ENCODE data around the gene VSTM4.

Gene VSTM4

GRCh38 chr10:49036638-49037037, 78.7 kb downstream of the VSTM4 start:
- DNase-seq (ENCODE audit: insufficient read length, low spot score) (no peak), FAIRE-seq (no peak)
- no peak for TF ChIP-seq POLR2A (IDR thresholded peaks at IDR 0.05; ENCODE audit: low read depth, low read length)

- no peak for TF ChIP-seq POLR2A (IDR thresholded peaks at IDR 0.05; ENCODE audit: low read depth, low read length)
- DNase-seq (ENCODE audit: insufficient read length, low spot score) (no peak), FAIRE-seq (no peak)
These were observed 79.4 kb downstream of the VSTM4 start for GRCh38 chr10:49035920-49036319.

GRCh38 chr10:49034925-49035324, 80.4 kb downstream of the VSTM4 start:
- DNase-seq (ENCODE audit: insufficient read length, low spot score): no peak
- no peak for FAIRE-seq
- TF ChIP-seq POLR2A (IDR thresholded peaks at IDR 0.05; ENCODE audit: low read depth, low read length): no peak

GRCh38 chr10:49033939-49034338, 81.4 kb downstream of the VSTM4 start:
- no peak for TF ChIP-seq POLR2A (IDR thresholded peaks at IDR 0.05; ENCODE audit: low read depth, low read length)
- FAIRE-seq: no peak
- no peak for DNase-seq (ENCODE audit: insufficient read length, low spot score)

GRCh38 chr10:49029666-49030065, 85.7 kb downstream of the VSTM4 start:
- TF ChIP-seq POLR2A (IDR thresholded peaks at IDR 0.05; ENCODE audit: low read depth, low read length): no peak
- DNase-seq (ENCODE audit: insufficient read length, low spot score): no peak
- no peak for FAIRE-seq

GRCh38 chr10:49028639-49029038, 86.7 kb downstream of the VSTM4 start:
- DNase-seq (ENCODE audit: insufficient read length, low spot score) (no peak), FAIRE-seq (no peak)

GRCh38 chr10:49025347-49025983, 89.9 kb downstream of the VSTM4 start:
- no peak for DNase-seq (ENCODE audit: insufficient read length, low spot score)
- no peak for FAIRE-seq
- no peak for TF ChIP-seq POLR2A (IDR thresholded peaks at IDR 0.05; ENCODE audit: low read depth, low read length)

More at GRCh38 chr10:49028639-49029038, 86.7 kb downstream of the VSTM4 start:
- TF ChIP-seq POLR2A (IDR thresholded peaks at IDR 0.05; ENCODE audit: low read depth, low read length): no peak

- DNase-seq (ENCODE audit: insufficient read length, low spot score): no peak
- TF ChIP-seq POLR2A (IDR thresholded peaks at IDR 0.05; ENCODE audit: low read depth, low read length): no peak
- FAIRE-seq: no peak
These were observed 90.8 kb downstream of the VSTM4 start for GRCh38 chr10:49024484-49024883.

- FAIRE-seq (no peak), DNase-seq (ENCODE audit: insufficient read length, low spot score) (no peak)
- no peak for TF ChIP-seq POLR2A (IDR thresholded peaks at IDR 0.05; ENCODE audit: low read depth, low read length)
These were observed 91.6 kb downstream of the VSTM4 start for GRCh38 chr10:49023752-49024151.

GRCh38 chr10:49023071-49023470, 92.3 kb downstream of the VSTM4 start:
- DNase-seq (ENCODE audit: insufficient read length, low spot score) (no peak), FAIRE-seq (no peak)
- TF ChIP-seq POLR2A (IDR thresholded peaks at IDR 0.05; ENCODE audit: low read depth, low read length): no peak

- FAIRE-seq (no peak), DNase-seq (ENCODE audit: insufficient read length, low spot score) (no peak)
- TF ChIP-seq POLR2A (IDR thresholded peaks at IDR 0.05; ENCODE audit: low read depth, low read length): no peak
These were observed 93.6 kb downstream of the VSTM4 start for GRCh38 chr10:49021685-49022084.

GRCh38 chr10:49015700-49016099, 99.6 kb downstream of the VSTM4 start:
- no peak for FAIRE-seq
- TF ChIP-seq POLR2A (IDR thresholded peaks at IDR 0.05; ENCODE audit: low read depth, low read length): no peak
- no peak for DNase-seq (ENCODE audit: insufficient read length, low spot score)

- DNase-seq (ENCODE audit: insufficient read length, low spot score) (no peak), FAIRE-seq (no peak)
- no peak for TF ChIP-seq POLR2A (IDR thresholded peaks at IDR 0.05; ENCODE audit: low read depth, low read length)
These were observed 102.7 kb downstream of the VSTM4 start for GRCh38 chr10:49012603-49013002.

- FAIRE-seq (no peak), DNase-seq (ENCODE audit: insufficient read length, low spot score) (no peak)
- TF ChIP-seq POLR2A (IDR thresholded peaks at IDR 0.05; ENCODE audit: low read depth, low read length): no peak
These were observed 103.6 kb downstream of the VSTM4 start for GRCh38 chr10:49011756-49012155.

GRCh38 chr10:49010865-49011264, 104.5 kb downstream of the VSTM4 start:
- DNase-seq (ENCODE audit: insufficient read length, low spot score) (no peak), FAIRE-seq (no peak)
- TF ChIP-seq POLR2A (IDR thresholded peaks at IDR 0.05; ENCODE audit: low read depth, low read length): no peak

GRCh38 chr10:49010295-49010694, 105.0 kb downstream of the VSTM4 start:
- no peak for DNase-seq (ENCODE audit: insufficient read length, low spot score)
- no peak for FAIRE-seq
- TF ChIP-seq POLR2A (IDR thresholded peaks at IDR 0.05; ENCODE audit: low read depth, low read length): no peak

All from H54 (cell line).